Right renal cortex interstitium (tissue), 3 donors: ENCODE data around the gene MTHFD1. TPM values are rescaled to one million over a fixed set of nuclear protein-coding genes. Genes with fewer than 3 reads are reported as not detected.

Experiments used
- DNase-seq, 3 donors: peaks; one replicate each; pipeline ENCODE4 v3.0.0-alpha.2; 2013; ENCODE audit warnings: low read depth in 3 of 3, low spot score in 2 of 3
- polyA plus RNA-seq, 3 donors: library from polyadenylated mRNA; unstranded; fragments of 120-200 nt; gene quantifications; one replicate each; pipeline ENCODE4 v1.2.1, GENCODE V29; 2013; ENCODE audit not compliant: insufficient read length in 3 of 3

Gene MTHFD1
- polyA plus RNA-seq, 3 donors: 74.3 to 93.6 (median 86.1) TPM

- no peak for DNase-seq
Observed at GRCh38 chr14:64478634-64479250, 90.6 kb downstream of the MTHFD1 start.

- DNase-seq: no peak
Observed at GRCh38 chr14:64488590-64489099, 100.5 kb downstream of the MTHFD1 start.

- no peak for DNase-seq
Observed at GRCh38 chr14:64491637-64492036, 103.5 kb downstream of the MTHFD1 start.

DNA sequence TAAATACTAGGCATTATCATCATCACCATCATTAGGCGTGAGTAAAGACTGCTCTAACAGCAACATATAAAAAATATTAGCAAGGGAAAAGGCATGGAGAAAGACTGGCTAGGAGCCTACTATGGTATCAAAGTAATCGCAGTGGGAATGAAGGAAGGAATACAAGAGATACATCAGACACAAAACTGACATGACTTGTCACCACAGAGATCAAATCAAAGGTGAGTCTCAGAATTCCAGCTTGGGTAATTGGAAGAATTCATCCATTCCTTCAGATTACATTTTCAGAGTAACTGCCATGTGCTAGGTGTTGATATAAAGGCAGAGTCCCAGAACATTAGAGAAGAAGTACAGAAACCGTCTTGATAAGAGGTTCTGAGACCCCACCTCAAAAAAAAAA is 105.3 kb downstream of the MTHFD1 start:
- no peak for DNase-seq

DNA sequence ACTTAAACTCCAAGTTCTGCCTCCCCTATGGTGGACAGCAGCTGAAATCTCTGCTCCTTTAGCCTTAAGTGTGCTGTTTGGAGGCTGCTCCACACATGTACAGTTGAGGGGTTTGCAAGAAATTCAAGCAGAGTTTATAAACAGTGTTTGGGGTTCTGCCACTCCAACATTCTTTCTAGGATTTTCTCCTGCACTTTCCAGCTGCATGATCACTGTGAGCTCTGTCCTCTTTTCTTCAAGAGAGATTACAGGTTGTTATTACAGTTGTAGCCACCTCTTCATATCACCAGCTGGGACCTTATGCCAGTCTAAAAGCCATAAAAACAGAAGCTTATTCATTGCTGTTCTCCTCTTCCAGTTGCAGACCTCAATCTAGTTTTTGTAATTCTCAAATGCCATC is 107.1 kb downstream of the MTHFD1 start:
- DNase-seq: no peak

DNA sequence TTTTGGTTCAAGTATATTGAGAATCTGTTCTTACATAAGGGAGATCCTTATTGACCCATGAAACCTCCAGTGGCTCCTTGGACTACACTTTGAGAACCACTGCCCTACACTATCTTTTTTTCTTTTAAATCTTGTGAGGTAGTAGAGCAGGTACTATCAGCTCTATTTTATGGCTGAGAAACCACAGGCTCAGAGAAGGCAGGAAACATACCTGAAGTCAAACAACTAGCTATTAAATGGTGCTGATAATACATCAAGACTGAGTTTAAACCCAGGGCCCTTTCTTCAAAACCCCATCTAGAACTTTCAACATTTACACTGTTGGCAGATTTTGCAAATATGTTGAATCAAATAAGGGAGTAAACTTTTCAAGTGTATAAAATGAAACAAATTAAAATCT is 108.6 kb downstream of the MTHFD1 start:
- DNase-seq: no peak

DNA sequence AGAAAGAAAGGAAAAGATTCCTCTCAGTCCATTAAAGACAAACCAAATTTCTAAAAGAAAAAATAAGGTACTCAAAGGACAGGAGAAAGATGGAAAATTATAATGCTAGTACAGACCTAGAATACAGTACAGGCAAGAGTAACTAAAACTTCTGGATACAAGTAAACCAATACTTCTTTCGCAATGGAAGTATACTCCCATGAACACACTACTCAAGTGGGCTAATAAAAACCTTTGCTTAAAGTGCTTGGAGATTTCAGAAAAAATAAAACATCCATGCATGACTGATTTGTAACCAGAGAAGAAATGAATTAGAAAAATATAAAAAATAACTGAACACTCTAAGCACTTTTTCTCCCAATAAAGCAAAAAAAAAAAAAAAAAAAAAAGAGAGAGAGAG is 111.9 kb downstream of the MTHFD1 start:
- DNase-seq: no peak

DNA sequence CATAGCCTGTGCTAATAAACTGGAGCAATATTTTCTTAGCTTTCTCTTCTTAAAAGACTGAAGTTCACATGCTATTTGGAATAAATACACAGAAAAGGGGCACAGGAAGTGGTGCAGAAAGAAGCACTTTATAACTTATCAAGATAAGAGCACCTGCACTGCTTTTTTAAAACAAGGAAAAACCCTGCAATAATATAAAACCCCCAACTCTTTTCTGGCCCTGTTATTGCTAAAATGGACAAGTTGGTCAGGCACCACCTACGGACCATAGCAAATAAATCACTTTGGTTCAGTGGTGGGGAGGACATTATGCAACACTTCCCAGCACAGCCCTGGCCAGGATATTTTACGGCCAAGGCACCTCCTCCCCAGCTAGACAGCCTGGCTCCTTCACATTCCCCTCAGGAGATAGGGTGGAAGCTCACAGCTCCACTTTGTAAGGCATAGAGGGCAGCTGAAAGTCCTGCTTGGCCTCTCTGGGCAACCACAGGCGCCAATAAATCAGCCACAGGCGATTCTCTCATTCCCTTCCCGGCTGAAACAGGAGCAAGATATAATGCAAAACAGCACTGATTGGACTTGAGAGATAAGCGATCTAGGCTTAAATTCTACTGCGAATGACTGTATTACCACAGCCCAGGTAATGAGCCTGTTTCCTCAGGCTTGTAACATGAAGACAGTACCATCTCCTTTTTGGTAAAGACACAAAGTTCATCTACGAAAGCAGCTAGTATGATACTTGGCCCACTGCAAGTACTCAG is 113.4 kb downstream of the MTHFD1 start:
- no peak for DNase-seq

- no peak for DNase-seq
Observed at GRCh38 chr14:64502456-64502855, 114.3 kb downstream of the MTHFD1 start.

- DNase-seq: no peak
Observed at GRCh38 chr14:64502887-64503433, 114.8 kb downstream of the MTHFD1 start.

DNA sequence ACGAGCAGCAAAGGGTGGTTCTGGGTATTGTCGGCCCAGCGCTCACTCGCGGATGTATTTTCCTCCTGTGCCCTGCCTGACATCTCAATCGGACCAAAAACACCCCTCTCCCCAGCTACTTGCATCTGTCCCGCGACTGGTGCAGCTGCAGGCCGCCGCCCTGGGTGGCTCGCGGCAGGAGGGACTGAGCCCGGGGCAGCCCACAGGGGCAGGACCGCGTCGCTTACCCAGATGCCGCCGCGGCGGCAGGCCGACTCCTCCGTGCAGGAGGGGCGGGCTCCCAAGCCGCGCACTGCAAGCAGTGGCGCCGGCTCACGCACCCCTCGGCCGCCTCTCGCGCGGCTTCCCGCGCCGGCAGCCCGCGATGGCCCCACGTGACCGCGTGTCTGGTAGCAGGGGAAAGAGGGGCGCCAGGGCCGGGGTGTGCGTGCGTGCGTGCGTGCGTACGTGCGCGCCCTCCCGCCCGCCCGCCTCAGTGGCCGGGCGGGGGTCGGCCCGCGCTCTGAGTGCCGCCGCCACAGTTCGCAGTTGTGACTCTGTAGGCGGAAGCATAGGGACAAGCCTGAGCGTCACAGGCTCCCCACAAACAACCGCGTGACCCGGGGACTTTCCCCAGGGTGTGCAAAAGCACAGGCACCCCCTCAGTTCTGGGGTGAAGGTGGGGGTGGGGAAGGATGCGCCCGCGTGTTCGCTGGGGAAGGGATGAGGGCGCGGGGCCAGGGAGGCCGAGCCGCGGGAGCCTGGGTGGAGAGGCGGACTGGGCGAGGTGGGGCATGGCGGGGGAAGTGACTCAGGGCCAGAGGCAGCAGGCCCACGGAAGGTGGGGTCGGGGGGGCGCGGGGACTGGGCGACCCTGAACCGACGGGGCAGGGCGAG is 115.5 kb downstream of the MTHFD1 start, which contains the start of gene ZBTB25:
Gene ZBTB25, minus strand, starts transcription at position 405 of the 876 bp plus-strand sequence. CDS start 13,305 bp downstream, outside the sequence.
- peak; percentile 57 to 81 (median 73) for DNase-seq

- DNase-seq: peak; percentile 63 to 68 (median 66)
Observed at GRCh38 chr14:64504310-64504896, 116.2 kb downstream of the MTHFD1 start, which contains the start of gene ZBTB1. Gene ZBTB1 (plus strand): TSS chr14:64504770. CDS start chr14:64521505, 16,735 bp downstream.

DNA sequence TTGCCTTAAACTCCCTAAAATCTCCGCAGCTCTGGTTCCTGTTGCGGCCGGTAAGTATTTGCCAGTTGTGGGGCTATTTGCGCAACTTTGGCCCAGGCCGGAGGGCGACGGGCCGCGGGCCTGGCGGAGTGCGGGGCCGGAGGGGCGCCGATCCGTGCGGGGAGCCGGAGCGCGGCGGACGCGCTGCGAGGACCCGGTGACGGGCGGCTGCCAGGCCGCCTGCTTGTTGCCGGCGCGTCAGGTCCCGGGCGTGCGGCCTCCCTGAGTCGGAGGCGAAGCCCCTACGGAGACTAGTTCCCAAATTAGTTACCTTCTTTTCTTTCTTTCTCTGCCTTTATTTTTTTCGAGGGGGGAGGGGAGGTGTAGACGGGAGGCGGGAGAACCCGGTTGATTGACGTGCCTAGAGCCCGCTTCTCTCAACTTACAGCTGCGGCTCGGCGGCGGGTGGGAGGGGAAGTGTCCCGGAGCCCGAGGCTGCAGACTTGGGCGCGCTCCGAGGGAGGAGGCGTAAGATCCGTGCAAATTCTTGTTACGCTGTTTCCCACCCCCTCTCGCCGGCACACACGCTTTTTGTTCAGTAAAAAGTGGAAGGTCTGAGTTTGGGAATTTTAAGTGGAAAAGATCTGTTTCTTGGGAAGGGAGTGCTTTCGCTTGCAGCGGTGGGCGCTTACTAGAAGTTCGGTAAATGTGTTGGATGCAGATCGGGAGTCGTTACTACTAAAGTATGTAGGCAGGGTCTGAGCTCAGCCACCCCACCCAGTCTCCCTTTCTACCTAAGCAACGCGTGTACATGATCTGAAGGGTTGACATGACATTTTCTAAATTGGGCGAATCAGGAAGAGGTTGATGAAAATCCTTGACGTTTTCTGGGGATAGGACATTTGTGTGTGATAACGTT is 117.0 kb downstream of the MTHFD1 start:
- DNase-seq: peak; percentile 75 to 85 (median 85)

- no peak for DNase-seq
Observed at GRCh38 chr14:64506721-64507120, 118.6 kb downstream of the MTHFD1 start.

DNA sequence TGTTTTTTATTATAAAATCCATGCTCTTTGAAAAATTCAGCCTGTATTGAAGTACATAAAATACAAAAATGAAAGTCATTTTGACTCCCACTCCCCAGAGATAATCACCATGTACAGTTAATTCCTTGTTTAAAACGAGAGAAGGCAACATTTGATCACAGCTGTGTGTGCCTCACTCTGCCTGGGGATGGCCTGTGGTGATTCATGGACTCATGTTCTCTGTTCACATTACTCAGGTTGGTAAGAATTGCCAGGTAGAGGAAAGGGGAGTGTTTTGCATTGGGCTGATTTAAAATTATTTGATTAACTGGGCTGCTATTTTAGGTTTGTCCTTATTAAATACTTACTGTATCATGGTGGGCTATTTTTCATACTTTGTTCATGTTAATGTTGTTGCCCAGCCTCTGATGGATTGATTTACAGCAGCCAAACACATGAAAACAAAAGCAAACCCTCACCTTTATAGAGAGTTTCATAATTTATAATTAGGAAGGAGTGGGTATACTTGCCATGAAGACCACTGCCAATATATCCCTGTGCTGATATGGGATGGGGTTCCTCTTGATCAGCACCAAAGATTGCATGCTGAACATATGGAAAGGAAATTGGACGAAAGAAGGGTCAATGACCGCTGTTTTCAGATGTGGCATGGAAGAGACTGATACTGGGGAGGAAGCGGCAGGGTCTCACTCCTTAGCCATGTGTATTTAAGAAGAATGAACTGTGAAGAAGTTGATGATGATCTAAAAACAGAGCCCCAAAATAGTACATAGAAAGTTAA is 119.4 kb downstream of the MTHFD1 start:
- DNase-seq: no peak

- DNase-seq: no peak
Observed at GRCh38 chr14:64508215-64508776, 120.1 kb downstream of the MTHFD1 start.

DNA sequence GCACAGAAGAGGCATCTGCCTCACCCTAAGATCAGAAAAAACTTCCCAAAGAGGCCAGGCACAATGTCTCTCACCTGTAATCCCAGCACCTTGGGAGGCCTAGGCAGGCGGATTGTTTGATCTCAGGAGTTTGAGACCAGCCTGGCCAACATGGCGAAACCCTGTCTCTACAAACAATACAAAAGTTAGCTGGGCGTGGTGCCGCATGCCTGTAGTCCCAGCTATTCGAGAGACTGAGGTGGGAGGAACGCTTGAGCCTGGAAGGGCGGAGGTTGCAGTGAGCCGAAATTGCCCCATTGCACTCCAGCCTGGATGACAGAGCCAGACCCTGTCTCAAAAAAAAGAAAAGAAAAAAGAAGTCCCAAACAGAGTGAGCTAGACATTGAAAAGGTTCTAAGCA is 120.9 kb downstream of the MTHFD1 start:
- DNase-seq: no peak
